Measurements from ENCODE around the gene CTU2.

DNA sequence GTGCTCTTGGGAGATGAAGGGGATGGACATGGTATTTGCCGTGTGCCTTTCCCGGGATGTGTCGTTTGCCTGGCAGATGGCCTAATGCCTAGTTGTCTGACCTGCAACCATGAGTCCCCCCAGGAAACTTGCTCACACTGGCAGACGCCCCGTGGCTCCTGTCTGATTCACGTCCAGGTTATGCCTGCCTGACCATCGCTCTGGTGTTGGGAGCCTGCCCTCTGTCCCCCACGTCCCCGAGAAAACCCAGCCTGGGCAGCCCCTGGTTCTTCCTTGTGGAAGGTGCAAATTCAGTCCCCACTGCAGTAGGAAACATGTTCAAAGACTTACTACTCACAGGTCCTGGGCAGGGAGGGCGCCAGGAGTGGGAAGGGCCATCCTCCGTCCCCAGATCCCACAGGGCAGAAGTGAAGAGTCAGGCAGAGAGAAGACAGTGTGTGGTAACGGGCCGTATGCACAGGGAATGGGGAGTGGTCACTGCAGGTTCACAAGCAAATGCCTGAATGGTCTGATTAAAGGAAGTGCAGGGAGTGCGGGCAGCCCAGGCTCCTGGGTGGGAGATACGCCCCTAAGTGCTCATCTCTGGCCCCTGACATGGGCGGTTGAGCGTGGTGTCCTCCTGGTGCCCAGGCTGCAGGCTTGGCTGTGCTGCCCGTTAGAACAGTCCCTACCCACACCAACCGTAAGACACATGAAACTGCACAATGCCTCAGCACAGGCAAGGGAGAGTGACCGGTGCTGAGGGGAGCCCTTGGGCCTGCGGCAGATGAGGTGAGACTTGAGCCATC, 15.8 kb upstream of the CTU2 start:
- TF ChIP-seq EP300 (IDR thresholded peaks at IDR 0.05) = no peak
- TF ChIP-seq, protein P1, sequence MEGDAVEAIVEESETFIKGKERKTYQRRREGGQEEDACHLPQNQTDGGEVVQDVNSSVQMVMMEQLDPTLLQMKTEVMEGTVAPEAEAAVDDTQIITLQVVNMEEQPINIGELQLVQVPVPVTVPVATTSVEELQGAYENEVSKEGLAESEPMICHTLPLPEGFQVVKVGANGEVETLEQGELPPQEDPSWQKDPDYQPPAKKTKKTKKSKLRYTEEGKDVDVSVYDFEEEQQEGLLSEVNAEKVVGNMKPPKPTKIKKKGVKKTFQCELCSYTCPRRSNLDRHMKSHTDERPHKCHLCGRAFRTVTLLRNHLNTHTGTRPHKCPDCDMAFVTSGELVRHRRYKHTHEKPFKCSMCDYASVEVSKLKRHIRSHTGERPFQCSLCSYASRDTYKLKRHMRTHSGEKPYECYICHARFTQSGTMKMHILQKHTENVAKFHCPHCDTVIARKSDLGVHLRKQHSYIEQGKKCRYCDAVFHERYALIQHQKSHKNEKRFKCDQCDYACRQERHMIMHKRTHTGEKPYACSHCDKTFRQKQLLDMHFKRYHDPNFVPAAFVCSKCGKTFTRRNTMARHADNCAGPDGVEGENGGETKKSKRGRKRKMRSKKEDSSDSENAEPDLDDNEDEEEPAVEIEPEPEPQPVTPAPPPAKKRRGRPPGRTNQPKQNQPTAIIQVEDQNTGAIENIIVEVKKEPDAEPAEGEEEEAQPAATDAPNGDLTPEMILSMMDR (IDR thresholded peaks at IDR 0.05) = no peak
- TF ChIP-seq POLR2A (IDR thresholded peaks at IDR 0.05) = no peak
